A549 treated with CpdA at 1 μM for 4 hours (cell line): Measurements from ENCODE around the gene PEPD. TPM values are rescaled to one million over a fixed set of nuclear protein-coding genes. Genes with fewer than 3 reads are reported as not detected.

Experiments
- total RNA-seq: library from RNA; stranded (reverse); fragments of 200-300 nt; extraction: Qiagen RNA extraction; gene quantifications from 5 replicates; pipeline ENCODE4 v1.2.3, GENCODE V29; 2022; ENCODE audit warnings: low read depth

Gene PEPD
- total RNA-seq: 98.1 to 123 TPM (median 118 TPM) in 5 replicates

DNA sequence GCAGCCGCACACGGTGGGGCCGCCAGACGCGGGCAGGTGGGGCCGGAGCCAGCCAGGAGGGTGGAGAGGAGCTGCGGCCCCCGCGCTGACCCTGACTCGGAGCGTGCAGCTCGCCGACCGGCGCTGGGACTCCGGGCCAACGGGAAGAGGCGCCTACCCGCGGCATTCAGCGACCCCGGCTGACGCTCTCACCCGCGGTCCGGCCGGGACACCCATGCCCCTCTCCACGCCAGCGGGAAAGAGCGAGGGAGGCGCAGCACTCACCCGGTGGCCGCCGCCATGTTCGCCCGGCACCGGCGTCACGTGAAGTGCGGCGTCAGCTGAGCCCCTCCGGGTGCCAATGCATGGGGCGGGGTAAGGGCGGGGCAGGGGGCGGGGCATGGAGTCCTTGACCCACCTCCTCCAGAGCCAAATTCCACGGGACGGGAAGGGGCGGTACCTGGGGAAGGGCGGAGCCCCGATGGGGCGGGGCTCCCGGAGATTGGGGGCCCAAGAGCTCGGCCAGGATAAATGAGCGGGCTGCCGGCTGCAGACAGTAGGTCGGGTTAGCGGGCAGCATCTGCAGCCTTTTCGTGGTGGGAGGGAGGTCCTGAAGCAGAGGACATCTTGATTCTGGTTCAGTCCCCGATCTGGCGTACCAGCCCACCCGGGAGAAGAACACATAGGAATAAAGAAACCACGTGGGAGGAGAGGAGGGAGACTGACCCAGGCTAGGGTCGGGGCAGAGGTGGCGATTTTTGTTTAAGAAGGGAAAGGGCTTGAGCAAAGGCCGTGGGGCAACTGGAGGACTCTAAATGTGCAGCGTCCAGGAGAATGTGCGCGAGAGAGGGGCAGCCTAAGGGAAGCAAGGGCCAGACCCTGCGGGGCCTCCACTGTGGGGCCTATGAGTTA, at the start of gene PEPD:
Gene PEPD (minus strand): TSS at position 312 of the 891 bp plus-strand sequence. CDS start 31 bp downstream, at position 281.

DNA sequence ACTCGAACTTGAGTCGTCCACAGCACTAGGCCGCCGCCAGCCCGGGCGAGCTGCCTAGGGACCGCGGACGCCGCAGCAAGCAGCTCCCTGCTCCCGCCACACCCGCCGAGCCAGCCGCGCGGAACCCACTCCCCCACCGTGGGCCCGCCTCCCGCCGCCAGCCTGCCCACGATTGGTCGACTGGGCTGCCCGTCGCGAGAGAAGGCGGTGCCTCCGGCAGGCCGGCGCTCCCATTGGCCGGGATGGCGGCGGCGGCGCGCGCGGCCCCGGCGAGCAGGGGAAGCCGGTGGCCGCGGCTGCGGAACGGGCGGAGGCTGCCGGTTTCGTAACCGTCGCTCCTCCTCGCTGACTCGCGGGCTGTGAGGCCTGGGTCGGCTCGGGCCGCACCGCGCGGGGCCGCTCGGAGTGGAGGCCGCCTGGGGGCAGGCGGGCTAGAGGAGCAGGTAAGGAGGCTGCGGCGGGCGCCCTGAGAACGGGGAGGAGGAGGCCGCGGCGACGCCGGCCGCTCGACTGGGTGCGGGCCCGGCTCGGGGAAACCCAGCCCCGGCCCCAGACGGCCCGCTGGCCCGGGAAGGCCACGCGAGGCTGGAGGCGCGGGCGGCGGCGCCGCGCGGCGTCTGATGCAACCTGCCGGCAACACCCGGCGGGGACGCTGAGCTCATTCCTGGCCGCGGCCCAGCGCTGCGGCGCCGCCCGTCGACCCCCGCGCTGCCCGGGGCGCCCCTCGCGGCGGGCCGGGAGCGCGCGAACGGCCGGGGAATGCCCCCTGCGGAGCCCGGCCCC, 147.9 kb downstream of the PEPD start, which contains the start of gene CEBPG:
Gene CEBPG (plus strand): TSS at position 257 of the 783 bp plus-strand sequence. CDS start 5,531 bp downstream, outside the sequence.

Other genes with a start within 250 kb of the PEPD start
- 4.8 to 8.9 TPM (median 7.5 TPM) in 5 replicates for gene CEBPA, start 219.3 kb downstream of the PEPD start, total RNA-seq
- 35.9 to 39.0 TPM (median 36.4 TPM) in 5 replicates for gene CEBPG, start 148.1 kb downstream of the PEPD start, total RNA-seq
- 0.22 to 0.45 TPM in 2 of 5 replicates, not detected in the others for gene CHST8, start 100.2 kb upstream of the PEPD start, total RNA-seq